OCI-LY7 (cell line): ENCODE measurements around the gene OVCH2. TPM values are rescaled to one million over a fixed set of nuclear protein-coding genes. Genes with fewer than 3 reads are reported as not detected.
A peak's percentile ranks its signal among the peaks of the same experiment; 100 is the strongest.
"Not testable (repeated sequence)": the region's sequence is repeated elsewhere in the genome, so short reads cannot be mapped to it uniquely, and the experiment has no call there.

Source experiments
- Bru-seq: library from RNA; stranded (reverse); fragments of 400-500 nt; gene quantifications from one replicate; lab custom pipeline; 2021; lab: Mats Ljungman, UMichigan
- BruChase-seq, 2 experiments: library from RNA; stranded (reverse); fragments of 400-500 nt; gene quantifications; one replicate each; lab custom pipeline; 2021; lab: Mats Ljungman, UMichigan
- BruUV-seq: library from RNA; stranded (reverse); fragments of 400-500 nt; replicated peaks from 2 replicates; lab custom pipeline; 2021; lab: Mats Ljungman, UMichigan
- CTCF ChIA-PET: fragments of 300-600 bp; sonication (Branson Sonifier 250); formaldehyde crosslinking; loops from one replicate; lab custom pipeline; 2022; ENCODE audit warnings: antibody characterized with exemption; ENCODE audit not compliant: unreplicated experiment; lab: Charles Lee
- POLR2A ChIA-PET: fragments of 300-600 bp; sonication (Branson Sonifier 250); formaldehyde crosslinking; loops from one replicate; lab custom pipeline; 2022; ENCODE audit warnings: antibody characterized with exemption; lab: Charles Lee
- DNase-seq: peaks from one replicate; pipeline ENCODE4 v3.0.0-alpha.2; 2015; ENCODE audit warnings: low spot score
- H2AFZ ChIP-seq: fragments of 200-600 bp; sonication (generic), shearing (Covaris generic); 2 replicates; pipeline ENCODE4 v1.6.1; 2014; ENCODE audit warnings: mild to moderate bottlenecking, antibody characterized with exemption, low read length, moderate library complexity
- H3K27ac ChIP-seq: fragments of 200-600 bp; sonication (generic); 2 replicates; pipeline ENCODE4 v1.5.1; 2014; ENCODE audit warnings: mixed run types, low read depth, mild to moderate bottlenecking, moderate library complexity, low read length, inconsistent platforms; ENCODE audit not compliant: poor library complexity, severe bottlenecking
- H3K36me3 ChIP-seq: fragments of 200-600 bp; sonication (generic); 2 replicates; pipeline ENCODE4 v1.6.1; 2014; ENCODE audit warnings: mild to moderate bottlenecking, antibody characterized with exemption, low read length, moderate library complexity, mixed read lengths; ENCODE audit not compliant: insufficient read depth
- H3K4me1 ChIP-seq: fragments of 200-600 bp; sonication (generic); 2 replicates; pipeline ENCODE4 v1.5.1; 2014; ENCODE audit warnings: mild to moderate bottlenecking, low read length; ENCODE audit not compliant: insufficient read depth, poor library complexity, severe bottlenecking
- H3K4me2 ChIP-seq: fragments of 200-600 bp; sonication (generic); 2 replicates; pipeline ENCODE4 v1.6.1; 2014; ENCODE audit warnings: mild to moderate bottlenecking, low read length
- H3K4me3 ChIP-seq: fragments of 200-600 bp; sonication (generic); 2 replicates; pipeline ENCODE4 v1.5.1; 2014; ENCODE audit warnings: mild to moderate bottlenecking, low read depth, low read length; ENCODE audit not compliant: poor library complexity, severe bottlenecking
- H3K79me2 ChIP-seq: fragments of 200-600 bp; sonication (generic); 2 replicates; pipeline ENCODE4 v1.6.1; 2016; ENCODE audit warnings: low read depth, mild to moderate bottlenecking, low read length, moderate library complexity, mixed read lengths; ENCODE audit not compliant: insufficient read depth
- H3K9me2 ChIP-seq: fragments of 200-600 bp; sonication (generic); 2 replicates; pipeline ENCODE4 v1.6.1; 2016; ENCODE audit warnings: mild to moderate bottlenecking, low read length, mixed read lengths; ENCODE audit not compliant: insufficient read depth
- H3K9me3 ChIP-seq: fragments of 200-600 bp; sonication (generic); 2 replicates; pipeline ENCODE4 v1.6.1; 2014; ENCODE audit warnings: mild to moderate bottlenecking, mixed run types, low read length, mixed read lengths
- H4K20me1 ChIP-seq: fragments of 200-600 bp; sonication (generic); 2 replicates; pipeline ENCODE4 v1.6.1; 2014; ENCODE audit warnings: mild to moderate bottlenecking, antibody characterized with exemption, low read length, moderate library complexity, mixed read lengths; ENCODE audit not compliant: insufficient read depth
- CTCF ChIP-seq: fragments of 200-600 bp; sonication (generic); conservative IDR thresholded peaks from 2 replicates; pipeline ENCODE4 v1.5.1; 2014; ENCODE audit warnings: mild to moderate bottlenecking, antibody characterized with exemption, low read length, moderate library complexity, mixed read lengths
- EZH2phosphoT487 ChIP-seq: fragments of 200-600 bp; sonication (generic); IDR thresholded peaks from 2 replicates; pipeline ENCODE4 v1.6.1; 2018; ENCODE audit warnings: low read depth, borderline replicate concordance, mild to moderate bottlenecking, mixed run types, antibody characterized with exemption, low read length, moderate library complexity, mixed read lengths
- intact Hi-C: fragments of 100-400 bp; cut with micrococcal nuclease; formaldehyde crosslinking; loops from one replicate; pipeline ENCODE4 v1.10.0; 2022; ENCODE audit not compliant: unreplicated experiment
- long read RNA-seq: library from polyadenylated mRNA; stranded (forward); transcript quantifications from one replicate; pipeline ENCODE4 v2.0.0, GENCODE V29; 2022
- total RNA-seq, 2 experiments: library from RNA; depleted of rRNA in 1 of 2; stranded (reverse); fragments of >200 nt in 1 of 2; shearing (Covaris generic) in 1 of 2; gene quantifications; 2 replicates each; pipeline ENCODE4 v1.2.3, GENCODE V29; 2014 to 2022

The OVCH2 gene
- total RNA-seq (2014; rRNA removed; shearing (Covaris generic)) (not detected in 2 replicates), total RNA-seq (2022) (not detected in 2 replicates), Bru-seq, nascent RNA (percentile 0 among the genes with signal in this experiment), BruChase-seq, experiment 1, labeled RNA remaining after a 6-hour chase (not detected), BruChase-seq, experiment 2, labeled RNA remaining after a 2-hour chase (percentile 14 among the genes with signal in this experiment)
- long read RNA-seq, partial matches to known transcripts, result 0 of 2 reads
- long read RNA-seq, other reads (novel, unspliced or antisense), result 2 of 2 reads

GRCh38 chr11:7706377-7706776, at the start of gene OVCH2:
OVCH2 (minus strand) TSS chr11:7706477; CDS start chr11:7706394, 83 bp downstream.
- no peaks in the 10 kb centered on the region for H3K9me3 ChIP-seq
- no peak within 1 kb of the TSS for H3K4me2 ChIP-seq
- no peaks in the 10 kb centered on the region for H3K4me1 ChIP-seq
- ChIA-PET CTCF (no interaction called here), POLR2A (no interaction called here)
- H3K4me3 ChIP-seq, result no peak within 1 kb of the TSS
- no peaks in the 10 kb centered on the region for H3K79me2 ChIP-seq
- no peak for TF ChIP-seq EZH2phosphoT487
- no peak for TF ChIP-seq CTCF
- H2AFZ ChIP-seq, result no peak within 1 kb of the TSS
- no peaks in the 10 kb centered on the region for H3K9me2 ChIP-seq
- H3K27ac ChIP-seq, result no peak within 1 kb of the TSS
- no peaks in the 10 kb centered on the region for H4K20me1 ChIP-seq
- no peaks in the 10 kb centered on the region for H3K36me3 ChIP-seq
- no TSS peak for BruUV-seq
- intact Hi-C loops, result no loop called here
- DNase-seq, result no peak

- POLR2A ChIA-PET, result interaction anchor here (0.6 kb wide), 2 partner anchors 435 to 1077 kb away, joined by 3 read pairs; no protein-coding TSS in a partner anchor
- no peaks in the 10 kb centered on the region for H3K9me2 ChIP-seq
- TF ChIP-seq EZH2phosphoT487, result no peak
- no peak for TF ChIP-seq CTCF
- CTCF ChIA-PET, result no interaction called here
- no peaks in the 10 kb centered on the region for H3K4me1 ChIP-seq
- intact Hi-C loops, result no loop called here
- no TSS peak for BruUV-seq
- H3K9me3 ChIP-seq, result no peaks in the 10 kb centered on the region
- H3K36me3 ChIP-seq, result no peaks in the 10 kb centered on the region
- no peak overlapping the region for H2AFZ ChIP-seq
- no peaks in the 10 kb centered on the region for H4K20me1 ChIP-seq
- H3K27ac ChIP-seq, result no peak overlapping the region
- H3K4me2 ChIP-seq, result no peak overlapping the region
- H3K4me3 ChIP-seq, result no peak overlapping the region
- H3K79me2 ChIP-seq, result no peaks in the 10 kb centered on the region
- DNase-seq, result no peak
These were observed 43.2 kb upstream of the OVCH2 start for GRCh38 chr11:7749456-7749855.

GRCh38 chr11:7734767-7735166, 28.5 kb upstream of the OVCH2 start:
- H3K9me3 ChIP-seq, H4K20me1 ChIP-seq, H3K9me2 ChIP-seq, BruUV-seq, H3K4me3 ChIP-seq, H3K4me1 ChIP-seq, CTCF ChIA-PET, H3K79me2 ChIP-seq, POLR2A ChIA-PET, H3K27ac ChIP-seq, H3K4me2 ChIP-seq, intact Hi-C loops, DNase-seq, H2AFZ ChIP-seq, H3K36me3 ChIP-seq: not testable (repeated sequence)
